Large intestine (tissue), 12 donors: Measurements from ENCODE around the gene KRTAP10-6. TPM values are rescaled to one million over a fixed set of nuclear protein-coding genes. Genes with fewer than 3 reads are reported as not detected.
"Not testable (repeated sequence)": the region's sequence is repeated elsewhere in the genome, so short reads cannot be mapped to it uniquely, and the experiment has no call there.

Source experiments
- DNase-seq, 2 donors: peaks; one replicate each; pipeline versions ENCODE4 v3.0.0 to v3.0.0-alpha.2; 2013
- H3K27ac ChIP-seq: one replicate; pipeline ENCODE4 v1.5.1; 2013; ENCODE audit warnings: low read length
- H3K27me3 ChIP-seq: 2 replicates; pipeline ENCODE4 v1.6.1; 2013; ENCODE audit warnings: low read length; ENCODE audit not compliant: control insufficient read depth, insufficient read depth
- H3K36me3 ChIP-seq: 2 replicates; pipeline ENCODE4 v1.6.1; 2013; ENCODE audit warnings: low read length; ENCODE audit not compliant: control insufficient read depth, insufficient read depth
- H3K4me1 ChIP-seq: one replicate; pipeline ENCODE4 v1.6.1; 2013; ENCODE audit warnings: low read length; ENCODE audit not compliant: control insufficient read depth, insufficient read depth
- H3K4me3 ChIP-seq: one replicate; pipeline ENCODE4 v1.5.1; 2013; ENCODE audit warnings: low read length
- H3K9me3 ChIP-seq: one replicate; pipeline ENCODE4 v1.6.1; 2013; ENCODE audit warnings: mild to moderate bottlenecking, low read depth, low read length, moderate library complexity; ENCODE audit not compliant: control insufficient read depth
- WGBS: methylation state at CpG from one replicate; pipeline ENCODE4 v1.1.5; 2013; ENCODE audit warnings: low lambda C conversion rate; ENCODE audit not compliant: insufficient coverage; 5-methylcytosine and 5-hydroxymethylcytosine counted together
- long read RNA-seq, 11 donors: transcript quantifications; one replicate each; lab custom pipeline, GENCODE V29; 2026
- polyA plus RNA-seq: library from polyadenylated mRNA; unstranded; fragments of 120-200 nt; gene quantifications from one replicate; pipeline ENCODE4 v1.2.1, GENCODE V29; 2013

Gene KRTAP10-6, protein sequence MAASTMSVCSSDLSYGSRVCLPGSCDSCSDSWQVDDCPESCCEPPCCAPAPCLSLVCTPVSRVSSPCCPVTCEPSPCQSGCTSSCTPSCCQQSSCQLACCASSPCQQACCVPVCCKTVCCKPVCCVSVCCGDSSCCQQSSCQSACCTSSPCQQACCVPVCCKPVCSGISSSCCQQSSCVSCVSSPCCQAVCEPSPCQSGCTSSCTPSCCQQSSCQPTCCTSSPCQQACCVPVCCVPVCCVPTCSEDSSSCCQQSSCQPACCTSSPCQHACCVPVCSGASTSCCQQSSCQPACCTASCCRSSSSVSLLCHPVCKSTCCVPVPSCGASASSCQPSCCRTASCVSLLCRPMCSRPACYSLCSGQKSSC
- not detected for polyA plus RNA-seq
- long read RNA-seq, donor 1, result 0 reads
- long read RNA-seq, donor 2, result 0 reads
- long read RNA-seq, donor 3, result 0 reads
- long read RNA-seq, donor 4, result 0 reads
- long read RNA-seq, donor 5, result 0 reads
- long read RNA-seq, donor 6, result 0 reads
- long read RNA-seq, donor 7, result 0 reads
- long read RNA-seq, donor 8, result 0 reads
- long read RNA-seq, donor 9, result 0 reads
- long read RNA-seq, donor 10, result 0 reads
- long read RNA-seq, donor 11, result 0 reads

GRCh38 chr21:44592446-44593311 lies at the start of gene KRTAP10-6:
Gene KRTAP10-6 (minus strand): TSS chr21:44592505. CDS start chr21:44592484, 21 bp downstream.
- Histone ChIP-seq H3K27me3 (peaks cover 3% of the 10 kb centered on the region), H3K9me3 (no peaks in the 10 kb centered on the region), H3K27ac (no peak within 1 kb of the TSS), H3K4me3 (no peak within 1 kb of the TSS), H3K4me1 (no peaks in the 10 kb centered on the region), H3K36me3 (no peaks in the 10 kb centered on the region)
- DNase-seq, result no peak
- WGBS, result no CpG with 5 or more reads among the region's 33 CpGs

DNA sequence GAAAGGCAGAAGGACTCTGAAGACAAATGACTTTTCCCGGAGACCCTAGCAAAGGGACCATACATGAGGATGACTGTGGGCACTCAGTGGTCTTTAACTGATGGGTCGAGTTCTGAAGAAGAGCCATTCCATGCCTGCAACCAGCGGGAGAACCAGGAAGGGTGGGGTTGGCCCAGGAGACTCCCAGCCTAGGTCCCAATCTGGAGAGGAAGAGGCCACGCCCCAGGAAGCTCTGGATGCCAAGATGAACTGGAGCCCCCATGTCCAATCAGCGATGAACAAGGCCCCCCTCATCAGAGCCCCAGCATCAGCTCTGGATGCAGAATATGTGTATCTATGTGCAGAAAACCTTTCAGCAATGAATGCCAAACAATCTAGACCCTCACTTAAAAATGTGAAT lies 48.5 kb upstream of the KRTAP10-6 start:
- Histone ChIP-seq H3K4me1 (no peaks in the 10 kb centered on the region), H3K36me3 (no peaks in the 10 kb centered on the region), H3K27me3 (no peaks in the 10 kb centered on the region), H3K9me3 (no peaks in the 10 kb centered on the region), H3K4me3 (no peak overlapping the region), H3K27ac (no peak overlapping the region)
- no CpG with 5 or more reads among the region's 5 CpGs for WGBS
- DNase-seq, result no peak

DNA sequence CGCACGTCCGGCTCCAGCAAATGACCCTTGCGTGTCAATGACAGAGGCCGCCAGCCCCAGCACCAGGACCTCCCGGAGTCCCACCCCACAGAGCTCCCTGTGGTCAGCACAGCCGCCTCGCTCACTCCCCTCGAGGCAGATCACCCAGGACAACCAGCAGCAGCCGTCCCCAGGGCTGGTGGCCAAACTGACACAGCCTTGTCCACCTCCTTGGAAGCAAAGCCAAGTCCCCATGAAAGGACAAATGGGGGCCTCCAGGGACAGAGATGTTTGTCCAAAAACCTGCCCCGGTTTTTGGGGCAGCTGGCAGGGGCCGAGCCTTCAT lies 47.0 kb upstream of the KRTAP10-6 start:
- Histone ChIP-seq H3K4me1 (no peaks in the 10 kb centered on the region), H3K36me3 (no peaks in the 10 kb centered on the region), H3K27ac (no peak overlapping the region), H3K9me3 (no peaks in the 10 kb centered on the region), H3K4me3 (no peak overlapping the region), H3K27me3 (no peaks in the 10 kb centered on the region)
- no peak for DNase-seq
- no CpG with 5 or more reads among the region's 12 CpGs for WGBS

DNA sequence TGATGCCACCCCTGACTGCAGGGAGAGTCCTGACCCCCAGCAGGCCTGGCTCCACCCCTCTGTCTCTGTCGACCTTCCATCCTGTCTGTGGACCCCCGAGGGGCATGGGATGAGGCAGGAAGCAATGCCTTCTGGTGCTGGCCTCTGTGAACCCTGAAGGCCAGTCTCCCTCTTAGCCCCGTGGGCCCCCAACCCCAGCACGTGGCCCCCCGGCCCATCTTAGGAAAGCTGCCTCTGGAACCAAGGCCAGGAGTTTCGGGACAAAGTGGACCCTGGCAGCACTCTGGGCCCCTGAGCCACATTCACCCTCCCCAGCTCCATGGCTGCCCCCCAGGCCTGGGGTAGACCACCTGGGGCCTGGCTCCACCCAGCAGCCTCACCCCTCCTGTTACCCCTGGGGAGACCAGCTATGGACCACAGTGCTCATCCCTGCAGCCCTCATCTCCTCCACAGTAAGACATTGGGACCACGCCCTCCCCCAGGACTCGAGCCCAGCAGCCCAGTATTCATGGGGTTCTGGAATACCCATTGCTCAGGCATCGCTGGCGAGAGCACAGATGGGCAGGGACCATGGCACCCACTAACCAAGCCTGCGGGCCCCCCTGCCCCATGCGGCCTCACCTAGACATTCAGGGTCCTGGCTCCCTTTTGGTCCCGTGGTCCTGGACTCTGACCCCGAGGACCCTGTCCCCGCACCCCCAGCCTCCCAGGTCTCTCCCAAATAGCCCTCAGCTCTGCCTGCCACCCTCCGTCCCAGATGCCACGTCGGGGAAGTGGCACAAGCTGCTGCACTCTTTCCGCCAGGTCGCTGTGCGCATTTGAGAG lies 46.4 kb upstream of the KRTAP10-6 start:
- WGBS, result no CpG with 5 or more reads among the region's 21 CpGs
- H3K9me3 ChIP-seq, DNase-seq, H3K36me3 ChIP-seq, H3K27ac ChIP-seq, H3K27me3 ChIP-seq, H3K4me1 ChIP-seq, H3K4me3 ChIP-seq: not testable (repeated sequence)

- not testable (repeated sequence) for H3K27ac ChIP-seq, H3K27me3 ChIP-seq, H3K36me3 ChIP-seq, H3K4me3 ChIP-seq, DNase-seq, H3K4me1 ChIP-seq, H3K9me3 ChIP-seq
- WGBS, result no CpG with 5 or more reads among the region's 12 CpGs
Measured at GRCh38 chr21:44637851-44638348, 45.6 kb upstream of the KRTAP10-6 start.

GRCh38 chr21:44637018-44637850 lies 44.9 kb upstream of the KRTAP10-6 start, which contains the start of gene KRTAP10-10:
Gene KRTAP10-10 (plus strand): TSS chr21:44637356. CDS start chr21:44637418, 62 bp downstream.
- DNase-seq, result no peak
- no peaks in the 10 kb centered on the region for H3K9me3 ChIP-seq
- no peak within 1 kb of the TSS for H3K27ac ChIP-seq
- no CpG with 5 or more reads among the region's 21 CpGs for WGBS
- H3K27me3 ChIP-seq, result no peaks in the 10 kb centered on the region
- no peak within 1 kb of the TSS for H3K4me3 ChIP-seq
- no peaks in the 10 kb centered on the region for H3K4me1 ChIP-seq
- H3K36me3 ChIP-seq, result no peaks in the 10 kb centered on the region

- no peak for DNase-seq
- no peaks in the 10 kb centered on the region for H3K27me3 ChIP-seq
Measured at GRCh38 chr21:44636209-44637017, 44.1 kb upstream of the KRTAP10-6 start.

GRCh38 chr21:44632067-44632466 lies 39.8 kb upstream of the KRTAP10-6 start:
- H3K27me3 ChIP-seq, result no peaks in the 10 kb centered on the region
- no peak for DNase-seq

More at GRCh38 chr21:44636209-44637017, 44.1 kb upstream of the KRTAP10-6 start:
- H3K9me3 ChIP-seq, result peaks cover 5% of the 10 kb centered on the region
- H3K4me3 ChIP-seq, result no peak overlapping the region
- H3K27ac ChIP-seq, result no peak overlapping the region
- WGBS, result no CpG with 5 or more reads among the region's 15 CpGs
- H3K4me1 ChIP-seq, result no peaks in the 10 kb centered on the region
- H3K36me3 ChIP-seq, result no peaks in the 10 kb centered on the region

GRCh38 chr21:44630440-44630839 lies 38.1 kb upstream of the KRTAP10-6 start:
- Histone ChIP-seq H3K27ac (no peak overlapping the region), H3K4me1 (no peaks in the 10 kb centered on the region), H3K9me3 (peaks cover 15% of the 10 kb centered on the region), H3K27me3 (peaks cover 4% of the 10 kb centered on the region), H3K4me3 (no peak overlapping the region), H3K36me3 (no peaks in the 10 kb centered on the region)
- no peak for DNase-seq
- no CpG with 5 or more reads among the region's 2 CpGs for WGBS

More at GRCh38 chr21:44632067-44632466, 39.8 kb upstream of the KRTAP10-6 start:
- no peak overlapping the region for H3K27ac ChIP-seq
- no peaks in the 10 kb centered on the region for H3K4me1 ChIP-seq
- H3K4me3 ChIP-seq, result no peak overlapping the region
- no peaks in the 10 kb centered on the region for H3K36me3 ChIP-seq
- peaks cover 15% of the 10 kb centered on the region for H3K9me3 ChIP-seq
- 86% methylated on average over 1 of the region's 1 CpG for WGBS
